Neutrophil (primary cell): Measurements from ENCODE around the gene SOCS7.

ENCODE experiments used
- H3K27ac ChIP-seq: fragments of 200-600 bp; sonication (generic); 2 replicates; pipeline ENCODE4 v1.5.1; 2016; ENCODE audit warnings: mild to moderate bottlenecking, moderate library complexity
- H3K27me3 ChIP-seq: fragments of 200-600 bp; sonication (generic); 2 replicates; pipeline ENCODE4 v1.6.0; 2016; ENCODE audit warnings: mild to moderate bottlenecking
- H3K36me3 ChIP-seq: fragments of 200-600 bp; sonication (generic); 2 replicates; pipeline ENCODE4 v1.5.1; 2017
- H3K4me1 ChIP-seq, 2 experiments: fragments of 200-600 bp in 1 of 2; sonication (generic) in 1 of 2; 1 replicate in 1 of 2; 2 replicates in 1 of 2; pipeline versions ENCODE4 v1.5.1 to v1.6.1; 2013 to 2016; ENCODE audit warnings: low read depth in 1 of 2, low read length in 1 of 2, mild to moderate bottlenecking in 1 of 2, moderate library complexity in 1 of 2; ENCODE audit not compliant: control insufficient read depth in 1 of 2, insufficient read depth in 1 of 2
- H3K4me3 ChIP-seq, 2 experiments: fragments of 200-600 bp in 1 of 2; sonication (generic) in 1 of 2; 1 replicate in 1 of 2; 2 replicates in 1 of 2; pipeline ENCODE4 v1.5.1; 2013 to 2016; ENCODE audit warnings: low read depth in 1 of 2, low read length in 1 of 2, mild to moderate bottlenecking in 1 of 2, moderate library complexity in 1 of 2
- H3K9me3 ChIP-seq: fragments of 200-600 bp; sonication (generic); 2 replicates; pipeline ENCODE4 v1.5.1; 2016
- CTCF ChIP-seq: fragments of 200-600 bp; sonication (generic); IDR thresholded peaks from 2 replicates; pipeline ENCODE4 v1.5.1; 2016; ENCODE audit warnings: antibody characterized with exemption

The SOCS7 gene

GRCh38 chr17:38442548-38442947, 90.9 kb downstream of the SOCS7 start:
- Histone ChIP-seq H3K27me3 (no peaks in the 10 kb centered on the region), H3K4me1 (no peaks in the 10 kb centered on the region), H3K4me3 (no peak overlapping the region), H3K27ac (no peak overlapping the region), H3K9me3 (no peaks in the 10 kb centered on the region), H3K36me3 (no peaks in the 10 kb centered on the region)
- TF ChIP-seq CTCF, result no peak

GRCh38 chr17:38443356-38444031, 91.8 kb downstream of the SOCS7 start:
- Histone ChIP-seq H3K27me3 (no peaks in the 10 kb centered on the region), H3K4me3 (no peak overlapping the region)

GRCh38 chr17:38444151-38444550, 92.5 kb downstream of the SOCS7 start:
- no peaks in the 10 kb centered on the region for H3K9me3 ChIP-seq
- H3K27ac ChIP-seq, result no peak overlapping the region
- no peaks in the 10 kb centered on the region for H3K36me3 ChIP-seq
- no peak for TF ChIP-seq CTCF
- no peak overlapping the region for H3K4me3 ChIP-seq
- H3K27me3 ChIP-seq, result no peaks in the 10 kb centered on the region
- no peaks in the 10 kb centered on the region for H3K4me1 ChIP-seq

More at GRCh38 chr17:38443356-38444031, 91.8 kb downstream of the SOCS7 start:
- H3K36me3 ChIP-seq, result no peaks in the 10 kb centered on the region
- H3K9me3 ChIP-seq, result no peaks in the 10 kb centered on the region
- H3K27ac ChIP-seq, result no peak overlapping the region
- H3K4me1 ChIP-seq, result no peaks in the 10 kb centered on the region
- no peak for TF ChIP-seq CTCF

- H3K36me3 ChIP-seq, result no peaks in the 10 kb centered on the region
- no peak for TF ChIP-seq CTCF
- H3K9me3 ChIP-seq, result no peaks in the 10 kb centered on the region
- H3K4me3 ChIP-seq, result no peak overlapping the region
- H3K27ac ChIP-seq, result no peak overlapping the region
- no peaks in the 10 kb centered on the region for H3K4me1 ChIP-seq
- peaks cover 22% of the 10 kb centered on the region for H3K27me3 ChIP-seq
These were observed 96.0 kb downstream of the SOCS7 start for GRCh38 chr17:38447502-38448085.

GRCh38 chr17:38448208-38448771, 96.6 kb downstream of the SOCS7 start:
- no peaks in the 10 kb centered on the region for H3K36me3 ChIP-seq
- H3K4me1 ChIP-seq, result peaks cover 0 to 3% of the 10 kb centered on the region in 2 experiments

More at GRCh38 chr17:38448208-38448771, 96.6 kb downstream of the SOCS7 start:
- no peak overlapping the region for H3K4me3 ChIP-seq
- H3K27me3 ChIP-seq, result peaks cover 29% of the 10 kb centered on the region
- no peak for TF ChIP-seq CTCF
- no peak overlapping the region for H3K27ac ChIP-seq
- no peaks in the 10 kb centered on the region for H3K9me3 ChIP-seq
